Neutrophil (primary cell): ENCODE data around the gene PAM.
"Not testable (repeated sequence)": the region's sequence is repeated elsewhere in the genome, so short reads cannot be mapped to it uniquely, and the experiment has no call there.

Experiments
- H3K27ac ChIP-seq: fragments of 200-600 bp; sonication (generic); 2 replicates; pipeline ENCODE4 v1.5.1; 2016; ENCODE audit warnings: mild to moderate bottlenecking, moderate library complexity
- H3K27me3 ChIP-seq: fragments of 200-600 bp; sonication (generic); 2 replicates; pipeline ENCODE4 v1.6.0; 2016; ENCODE audit warnings: mild to moderate bottlenecking
- H3K36me3 ChIP-seq: fragments of 200-600 bp; sonication (generic); 2 replicates; pipeline ENCODE4 v1.5.1; 2017
- H3K4me1 ChIP-seq, 2 experiments: fragments of 200-600 bp in 1 of 2; sonication (generic) in 1 of 2; 1 replicate in 1 of 2; 2 replicates in 1 of 2; pipeline versions ENCODE4 v1.5.1 to v1.6.1; 2013 to 2016; ENCODE audit warnings: low read depth in 1 of 2, low read length in 1 of 2, mild to moderate bottlenecking in 1 of 2, moderate library complexity in 1 of 2; ENCODE audit not compliant: control insufficient read depth in 1 of 2, insufficient read depth in 1 of 2
- H3K4me3 ChIP-seq, 2 experiments: fragments of 200-600 bp in 1 of 2; sonication (generic) in 1 of 2; 1 replicate in 1 of 2; 2 replicates in 1 of 2; pipeline ENCODE4 v1.5.1; 2013 to 2016; ENCODE audit warnings: low read depth in 1 of 2, low read length in 1 of 2, mild to moderate bottlenecking in 1 of 2, moderate library complexity in 1 of 2
- H3K9me3 ChIP-seq: fragments of 200-600 bp; sonication (generic); 2 replicates; pipeline ENCODE4 v1.5.1; 2016
- CTCF ChIP-seq: fragments of 200-600 bp; sonication (generic); IDR thresholded peaks from 2 replicates; pipeline ENCODE4 v1.5.1; 2016; ENCODE audit warnings: antibody characterized with exemption

Gene PAM

GRCh38 chr5:102991802-102992201 is 236.7 kb downstream of the PAM start:
- Histone ChIP-seq H3K9me3 (no peaks in the 10 kb centered on the region), H3K4me1 (no peaks in the 10 kb centered on the region), H3K27ac (no peak overlapping the region), H3K4me3 (no peak overlapping the region), H3K36me3 (no peaks in the 10 kb centered on the region), H3K27me3 (no peaks in the 10 kb centered on the region)
- no peak for TF ChIP-seq CTCF

- Histone ChIP-seq H3K27me3 (no peaks in the 10 kb centered on the region), H3K27ac (no peak overlapping the region)
- TF ChIP-seq CTCF = no peak
Measured at GRCh38 chr5:102996011-102996575, 241.0 kb downstream of the PAM start.

GRCh38 chr5:102998224-102998623 is 243.1 kb downstream of the PAM start:
- H3K27ac ChIP-seq = no peak overlapping the region
- H3K27me3 ChIP-seq = no peaks in the 10 kb centered on the region
- no peaks in the 10 kb centered on the region for H3K4me1 ChIP-seq
- no peak for TF ChIP-seq CTCF
- H3K9me3 ChIP-seq = no peaks in the 10 kb centered on the region
- H3K4me3 ChIP-seq = no peak overlapping the region
- H3K36me3 ChIP-seq = no peaks in the 10 kb centered on the region

More at GRCh38 chr5:102996011-102996575, 241.0 kb downstream of the PAM start:
- Histone ChIP-seq H3K9me3 (no peaks in the 10 kb centered on the region), H3K4me1 (no peaks in the 10 kb centered on the region), H3K4me3 (no peak overlapping the region), H3K36me3 (no peaks in the 10 kb centered on the region)

GRCh38 chr5:102999191-102999590 is 244.1 kb downstream of the PAM start:
- no peak for TF ChIP-seq CTCF
- Histone ChIP-seq H3K4me1 (no peaks in the 10 kb centered on the region), H3K27me3 (no peaks in the 10 kb centered on the region), H3K9me3 (no peaks in the 10 kb centered on the region), H3K36me3 (no peaks in the 10 kb centered on the region), H3K4me3 (no peak overlapping the region), H3K27ac (no peak overlapping the region)

GRCh38 chr5:102999621-103000020 is 244.5 kb downstream of the PAM start:
- H3K36me3 ChIP-seq, H3K27ac ChIP-seq, H3K4me1 ChIP-seq, H3K9me3 ChIP-seq, H3K4me3 ChIP-seq, H3K27me3 ChIP-seq: not testable (repeated sequence)

GRCh38 chr5:103000089-103000488 is 245.0 kb downstream of the PAM start:
- no peak overlapping the region for H3K4me3 ChIP-seq
- TF ChIP-seq CTCF = no peak
- no peaks in the 10 kb centered on the region for H3K27me3 ChIP-seq
- H3K36me3 ChIP-seq = no peaks in the 10 kb centered on the region
- no peaks in the 10 kb centered on the region for H3K9me3 ChIP-seq
- no peak overlapping the region for H3K27ac ChIP-seq
- no peaks in the 10 kb centered on the region for H3K4me1 ChIP-seq
